WERI-Rb-1 (cell line): Measurements from ENCODE around the gene CCDC88C.

Experiments
- DNase-seq: peaks from one replicate; pipeline ENCODE4 v3.0.0-alpha.2; 2020
- H3K27ac ChIP-seq: fragments of 250-450 bp; sonication (Bioruptor Pico); 2 replicates; pipeline ENCODE4 v1.5.1; 2020; ENCODE audit warnings: mild to moderate bottlenecking, moderate library complexity
- H3K27me3 ChIP-seq: fragments of 250-450 bp; sonication (Bioruptor Pico); 2 replicates; pipeline ENCODE4 v1.5.1; 2021; ENCODE audit warnings: mild to moderate bottlenecking, low read depth, moderate library complexity; ENCODE audit not compliant: insufficient read depth, severe bottlenecking
- H3K36me3 ChIP-seq: fragments of 250-450 bp; sonication (Bioruptor Pico); 2 replicates; pipeline ENCODE4 v1.5.1; 2020; ENCODE audit warnings: mild to moderate bottlenecking, moderate library complexity
- H3K4me3 ChIP-seq: 2 replicates; pipeline ENCODE4 v1.5.1; 2011; ENCODE audit warnings: low read depth, mild to moderate bottlenecking, control low read depth, low read length
- H3K9me3 ChIP-seq: fragments of 250-450 bp; sonication (Bioruptor Pico); 2 replicates; pipeline ENCODE4 v1.5.1; 2021; ENCODE audit warnings: mild to moderate bottlenecking, moderate library complexity; ENCODE audit not compliant: severe bottlenecking
- CTCF ChIP-seq: IDR thresholded peaks from 2 replicates; pipeline ENCODE4 v1.5.1; 2011; ENCODE audit warnings: low read depth, mild to moderate bottlenecking, control low read depth, inconsistent platforms, low read length

Gene CCDC88C

DNA sequence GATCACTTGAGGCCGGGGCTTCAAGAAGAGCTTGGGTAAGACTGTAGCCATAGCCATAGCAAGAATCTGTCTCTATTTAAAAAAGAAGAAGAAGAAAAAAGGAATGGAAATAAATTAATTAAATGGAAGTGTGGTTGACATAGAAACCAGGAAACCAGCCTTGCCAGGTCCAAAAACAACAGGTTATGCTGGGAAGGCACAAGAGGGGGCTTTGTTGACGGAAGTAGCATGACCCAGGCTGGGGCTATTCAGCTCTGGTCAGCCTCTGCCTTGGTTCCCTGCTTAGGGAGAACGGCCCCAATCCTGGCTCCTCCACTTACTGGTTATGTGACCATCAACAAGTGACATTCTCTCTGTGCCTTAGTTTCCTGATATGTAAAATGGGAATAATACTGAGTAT is 158.7 kb downstream of the CCDC88C start:
- Histone ChIP-seq H3K36me3 (no peaks in the 10 kb centered on the region), H3K4me3 (no peak overlapping the region), H3K27ac (no peak overlapping the region), H3K9me3 (no peaks in the 10 kb centered on the region), H3K27me3 (no peaks in the 10 kb centered on the region)
- TF ChIP-seq CTCF: no peak
- no peak for DNase-seq

DNA sequence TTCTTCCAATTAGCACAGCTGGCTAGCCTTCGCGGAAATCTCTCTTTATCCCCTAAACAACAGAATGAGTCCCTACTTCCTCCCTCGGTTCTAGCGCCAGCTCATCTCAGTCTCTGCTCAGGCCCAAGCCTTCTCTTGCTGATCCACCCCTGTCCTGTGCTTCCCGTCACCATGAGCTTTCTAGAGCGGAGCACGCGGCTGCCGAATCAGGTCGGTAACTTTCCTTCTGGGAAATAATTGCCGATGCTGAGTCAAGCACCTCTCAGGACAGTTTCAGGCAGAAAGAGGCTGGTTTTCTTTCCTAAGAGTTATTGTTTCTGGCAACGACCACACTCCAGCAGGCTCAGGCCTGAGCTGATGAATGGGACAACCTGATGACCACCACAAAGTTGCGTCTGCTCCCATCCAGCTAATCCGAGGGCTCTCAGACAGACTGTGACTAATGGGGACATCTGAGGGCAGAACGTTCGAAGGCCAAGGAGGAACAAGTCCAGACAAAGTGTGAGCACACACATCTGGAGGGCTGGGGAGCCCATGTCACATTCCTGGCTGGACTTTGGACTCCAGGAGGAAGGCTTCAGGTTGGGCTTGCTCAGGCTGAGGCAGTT is 159.5 kb downstream of the CCDC88C start:
- H3K4me3 ChIP-seq: no peak overlapping the region
- H3K9me3 ChIP-seq: no peaks in the 10 kb centered on the region
- H3K27me3 ChIP-seq: no peaks in the 10 kb centered on the region
- DNase-seq: peak; percentile 65
- H3K36me3 ChIP-seq: no peaks in the 10 kb centered on the region
- TF ChIP-seq CTCF: no peak
- H3K27ac ChIP-seq: peak overlapping the region; percentile 66

DNA sequence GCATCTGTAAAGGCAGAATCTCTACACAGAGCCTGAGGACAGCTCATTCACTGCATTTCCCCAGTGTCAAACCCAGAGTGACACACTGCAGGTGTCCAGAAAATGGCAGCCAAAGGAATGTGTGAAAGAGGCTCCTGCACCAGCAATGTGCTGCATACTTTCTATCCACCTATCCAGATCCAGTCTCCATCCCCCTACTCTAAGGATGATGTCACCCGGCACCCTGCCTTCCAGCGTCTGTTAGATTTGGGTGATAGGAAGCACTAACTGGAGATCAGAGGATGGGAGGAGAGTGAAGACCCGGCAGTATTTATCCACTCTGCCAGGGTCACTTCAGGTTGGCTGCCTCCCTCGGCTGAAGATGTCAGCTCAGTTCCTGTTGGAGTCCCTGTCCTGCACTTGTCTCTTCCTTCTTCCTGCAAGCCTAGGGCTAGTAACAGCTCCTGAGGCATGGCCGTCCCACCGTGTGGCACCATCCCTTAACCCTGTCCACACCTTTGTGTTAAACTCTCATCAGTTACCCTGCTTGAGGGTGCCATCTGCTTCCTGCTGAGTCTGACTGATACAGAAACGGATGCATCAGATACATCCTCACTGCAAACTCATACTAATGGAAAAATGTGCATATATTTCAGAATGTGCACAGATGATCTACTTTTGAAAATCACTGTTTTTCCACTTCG is 160.2 kb downstream of the CCDC88C start:
- no peak for TF ChIP-seq CTCF
- Histone ChIP-seq H3K27me3 (no peaks in the 10 kb centered on the region), H3K9me3 (no peaks in the 10 kb centered on the region), H3K27ac (peak overlapping the region; percentile 66), H3K4me3 (no peak overlapping the region), H3K36me3 (no peaks in the 10 kb centered on the region)
- DNase-seq: peak; percentile 65

DNA sequence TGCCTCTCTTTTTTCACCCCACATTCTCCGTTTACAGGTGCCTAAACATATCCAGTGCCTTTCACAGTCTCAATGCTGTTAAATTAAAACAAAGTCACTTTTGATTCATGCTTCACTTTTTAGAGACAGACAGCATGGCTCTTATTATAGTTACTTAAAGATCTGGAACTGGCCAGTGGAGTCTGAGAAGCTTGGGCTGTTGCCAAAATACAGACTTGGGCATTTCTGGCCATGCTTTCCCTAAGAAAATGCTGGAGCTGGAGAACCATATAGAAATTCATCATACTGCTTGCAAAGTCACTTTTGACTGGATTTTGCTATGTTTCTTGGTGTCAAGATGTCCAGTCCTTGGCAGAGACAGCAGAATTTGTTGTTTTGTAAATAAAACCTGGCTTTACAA is 161.0 kb downstream of the CCDC88C start:
- H3K4me3 ChIP-seq: no peak overlapping the region
- no peaks in the 10 kb centered on the region for H3K27me3 ChIP-seq
- H3K27ac ChIP-seq: no peak overlapping the region
- DNase-seq: no peak
- TF ChIP-seq CTCF: no peak
- H3K36me3 ChIP-seq: no peaks in the 10 kb centered on the region
- no peaks in the 10 kb centered on the region for H3K9me3 ChIP-seq

DNA sequence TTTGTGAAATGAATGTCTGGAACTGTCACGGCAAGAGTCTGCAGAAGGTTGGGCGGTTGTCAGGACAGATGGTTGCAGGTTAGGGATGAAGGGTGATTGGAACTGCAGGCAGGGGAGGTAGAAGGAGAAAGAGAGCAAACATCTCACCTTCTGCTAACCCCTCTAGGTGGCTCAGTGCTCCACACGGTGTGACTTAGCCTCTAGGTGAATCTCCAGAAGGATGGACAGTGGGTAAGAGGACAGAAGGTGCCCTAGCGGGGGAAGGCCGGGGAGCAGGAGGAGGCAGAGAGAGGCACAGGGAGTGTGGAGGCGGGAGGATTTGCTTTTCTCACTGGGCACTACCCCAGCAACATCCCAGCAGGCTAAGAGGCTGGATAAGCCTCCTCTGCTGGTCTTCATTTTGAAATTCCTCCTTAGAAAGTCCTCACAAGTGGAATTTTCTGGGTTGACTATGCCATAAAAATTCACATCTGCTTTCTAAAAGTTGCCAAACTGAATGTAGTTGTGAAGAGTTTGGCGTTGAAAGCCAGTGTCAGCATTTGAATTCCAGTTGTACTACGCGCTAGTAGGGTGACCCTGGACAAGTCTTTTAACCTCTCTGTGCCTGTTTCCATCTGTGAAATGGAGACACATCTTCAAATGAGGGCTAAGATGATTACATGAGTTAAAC is 162.5 kb downstream of the CCDC88C start:
- Histone ChIP-seq H3K27ac (no peak overlapping the region), H3K9me3 (no peaks in the 10 kb centered on the region), H3K36me3 (no peaks in the 10 kb centered on the region), H3K27me3 (no peaks in the 10 kb centered on the region), H3K4me3 (no peak overlapping the region)
- DNase-seq: peak; percentile 64
- peak; percentile 57 for TF ChIP-seq CTCF
